ENCODE results near the gene SLC27A2. TPM values are rescaled to one million over a fixed set of nuclear protein-coding genes. Genes with fewer than 3 reads are reported as not detected.

The SLC27A2 gene
- total RNA-seq, 1 donor from 2014 or later: 1.6 TPM

GRCh38 chr15:50259276-50259675, 77.3 kb downstream of the SLC27A2 start:
- FAIRE-seq (no peak), DNase-seq (ENCODE audit: low spot score in 2 of 2) (no peak)

- FAIRE-seq: no peak
- no peak for DNase-seq (ENCODE audit: low spot score in 2 of 2)
Measured at GRCh38 chr15:50260969-50261496, 79.0 kb downstream of the SLC27A2 start.

GRCh38 chr15:50261981-50262380, 80.0 kb downstream of the SLC27A2 start:
- FAIRE-seq (no peak), DNase-seq (ENCODE audit: low spot score in 2 of 2) (no peak)

- no peak for FAIRE-seq
- no peak for DNase-seq (ENCODE audit: low spot score in 2 of 2)
Measured at GRCh38 chr15:50262533-50262932, 80.5 kb downstream of the SLC27A2 start.

GRCh38 chr15:50265620-50266019, 83.6 kb downstream of the SLC27A2 start, which contains the start of gene HDC:
Gene HDC, minus strand, starts transcription at chr15:50265726. Its CDS starts 103 bp downstream, at chr15:50265623.
- no peak for FAIRE-seq
- no peak for DNase-seq (ENCODE audit: low spot score in 2 of 2)

GRCh38 chr15:50267577-50267976, 85.6 kb downstream of the SLC27A2 start:
- FAIRE-seq: no peak
- DNase-seq (ENCODE audit: low spot score in 2 of 2): no peak

GRCh38 chr15:50275091-50275490, 93.1 kb downstream of the SLC27A2 start:
- no peak for FAIRE-seq
- DNase-seq (ENCODE audit: low spot score in 2 of 2): no peak

GRCh38 chr15:50275908-50276307, 93.9 kb downstream of the SLC27A2 start:
- no peak for FAIRE-seq

GRCh38 chr15:50277370-50277769, 95.4 kb downstream of the SLC27A2 start:
- no peak for FAIRE-seq

More at GRCh38 chr15:50275908-50276307, 93.9 kb downstream of the SLC27A2 start:
- no peak for DNase-seq (ENCODE audit: low spot score in 2 of 2)

GRCh38 chr15:50278496-50278895, 96.5 kb downstream of the SLC27A2 start:
- DNase-seq (ENCODE audit: low spot score in 2 of 2) (no peak), FAIRE-seq (no peak)

More at GRCh38 chr15:50277370-50277769, 95.4 kb downstream of the SLC27A2 start:
- no peak for DNase-seq (ENCODE audit: low spot score in 2 of 2)

- FAIRE-seq (no peak), DNase-seq (ENCODE audit: low spot score in 2 of 2) (no peak)
Measured at GRCh38 chr15:50280271-50280670, 98.3 kb downstream of the SLC27A2 start.

GRCh38 chr15:50281427-50281826, 99.4 kb downstream of the SLC27A2 start:
- no peak for FAIRE-seq
- no peak for DNase-seq (ENCODE audit: low spot score in 2 of 2)

Small RNA genes lying within 50 kb of the gene (small RNA-seq; reads per million reads assigned to genes)
- gene RF00019: not detected

Other genes starting within 250 kb of the SLC27A2 start
- 6.9 TPM for gene ATP8B4, start 63.0 kb upstream of the SLC27A2 start, total RNA-seq
- under 0.01 TPM for gene HDC, start 83.5 kb downstream of the SLC27A2 start, total RNA-seq
- 53.8 TPM for gene GABPB1, start 173.0 kb downstream of the SLC27A2 start, total RNA-seq
- gene USP8, start 242.2 kb downstream of the SLC27A2 start, total RNA-seq: 26.9 TPM